Fibroblast of gingiva (primary cell): ENCODE measurements around the gene ZBTB8A.
"Not testable (repeated sequence)": the region's sequence is repeated elsewhere in the genome, so short reads cannot be mapped to it uniquely, and the experiment has no call there.

ENCODE experiments used
- DNase-seq: peaks from one replicate; pipeline ENCODE4 v3.0.0-alpha.2; 2011; ENCODE audit warnings: low read depth

The ZBTB8A gene

DNA sequence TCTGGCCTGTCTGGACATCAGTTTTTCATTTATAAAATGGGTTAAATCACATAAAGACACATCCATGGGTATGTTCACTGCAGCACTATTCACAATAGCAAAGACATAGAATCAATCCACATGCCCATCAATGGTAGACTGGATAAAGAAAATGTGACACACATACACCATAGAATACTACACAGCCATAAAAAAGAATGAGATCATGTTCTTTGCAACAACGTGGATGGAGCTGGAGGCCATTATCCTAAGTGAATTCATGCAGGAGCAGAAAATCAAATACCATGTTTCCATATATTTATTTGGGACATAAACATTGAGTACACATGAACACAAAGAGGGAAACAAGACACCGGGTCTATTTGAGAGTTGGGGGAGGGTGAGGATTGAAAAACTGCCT lies 83.0 kb downstream of the ZBTB8A start:
- no peak for DNase-seq

DNA sequence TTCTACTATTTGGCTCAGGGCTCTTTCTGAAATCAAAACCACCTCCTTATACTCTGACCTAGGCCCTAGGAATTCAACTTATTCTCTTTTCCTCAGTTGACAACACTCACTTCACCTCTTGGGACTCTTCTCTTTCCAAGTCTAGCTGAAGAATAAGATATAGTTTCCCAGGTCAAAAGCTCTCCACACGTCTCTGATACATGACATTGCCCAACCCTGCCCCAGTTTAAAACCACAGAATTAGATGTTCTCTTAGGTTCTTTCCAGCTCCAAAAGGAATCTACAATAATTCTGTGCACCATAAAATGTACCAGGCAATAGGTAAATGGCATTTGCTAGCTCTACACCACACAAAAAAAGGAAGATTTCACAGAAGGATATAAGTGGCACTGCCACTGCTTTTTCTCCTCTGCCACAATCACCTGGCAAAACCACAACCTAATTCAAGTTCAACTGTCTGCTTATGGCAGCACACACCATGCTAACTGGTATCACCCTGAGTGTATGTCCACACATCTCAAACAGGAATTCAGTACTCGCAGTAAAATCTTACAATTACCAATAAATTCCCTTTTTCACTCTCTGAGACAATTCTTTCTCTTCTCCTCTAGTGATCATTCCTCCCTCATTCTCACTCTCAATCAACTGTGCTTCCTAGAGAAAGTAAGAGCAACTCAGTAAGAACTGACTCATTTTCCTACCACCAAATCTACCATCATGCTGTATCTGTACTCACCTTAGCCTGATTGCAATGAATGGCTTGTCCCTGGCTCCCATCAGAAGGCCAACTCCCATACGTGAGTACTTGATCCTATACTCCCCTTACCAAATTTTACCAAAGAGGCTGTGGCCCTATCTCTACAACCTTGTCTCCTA lies 83.8 kb downstream of the ZBTB8A start:
- peak; percentile 24 for DNase-seq

GRCh38 chr1:32623775-32624174 lies 84.5 kb downstream of the ZBTB8A start:
- no peak for DNase-seq

GRCh38 chr1:32626176-32626575 lies 86.9 kb downstream of the ZBTB8A start:
- no peak for DNase-seq

GRCh38 chr1:32627596-32628162 lies 88.5 kb downstream of the ZBTB8A start:
- DNase-seq = no peak

DNA sequence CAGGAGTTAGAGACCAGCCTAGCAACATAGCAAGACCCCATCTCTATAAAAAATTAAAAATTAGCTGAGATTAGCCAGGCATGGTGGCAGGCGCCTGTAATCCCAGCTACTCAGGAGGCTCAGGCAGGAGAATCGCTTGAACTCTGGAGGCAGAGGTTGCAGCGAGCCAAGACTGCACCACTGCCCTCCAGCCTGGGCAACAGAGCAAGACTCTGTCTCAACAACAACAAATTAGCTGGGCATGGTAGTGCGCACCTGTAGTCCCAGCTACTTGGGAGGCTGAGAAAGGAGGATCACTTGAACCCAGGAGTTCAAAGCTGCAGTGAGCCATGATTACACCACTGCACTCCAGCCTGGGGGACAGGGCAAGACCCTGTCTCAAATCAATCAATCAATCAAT lies 90.9 kb downstream of the ZBTB8A start:
- not testable (repeated sequence) for DNase-seq

DNA sequence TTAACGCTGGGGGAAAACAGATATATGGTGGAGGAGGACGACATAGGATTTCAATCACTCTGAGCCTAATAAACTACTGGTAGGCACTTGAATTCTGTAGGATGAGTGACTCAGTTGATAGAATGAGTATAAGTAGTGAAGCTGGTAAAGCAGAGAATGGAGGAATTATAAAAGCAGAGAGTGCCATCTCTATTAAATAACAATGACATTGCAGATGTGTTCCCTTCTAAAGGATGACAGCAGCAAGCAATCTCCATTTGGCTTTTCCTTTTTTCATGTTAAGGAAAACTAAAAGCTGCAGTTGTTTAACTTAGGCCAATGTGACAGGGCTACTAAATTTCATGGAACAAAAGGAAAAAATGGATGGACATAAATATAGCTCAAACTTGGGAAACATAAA lies 93.6 kb downstream of the ZBTB8A start:
- no peak for DNase-seq

- DNase-seq = no peak
Observed at GRCh38 chr1:32635508-32636277, 96.5 kb downstream of the ZBTB8A start.

- no peak for DNase-seq
Observed at GRCh38 chr1:32636914-32637645, 97.9 kb downstream of the ZBTB8A start.

- DNase-seq = peak; percentile 7
Observed at GRCh38 chr1:32639489-32640075, 100.4 kb downstream of the ZBTB8A start.

DNA sequence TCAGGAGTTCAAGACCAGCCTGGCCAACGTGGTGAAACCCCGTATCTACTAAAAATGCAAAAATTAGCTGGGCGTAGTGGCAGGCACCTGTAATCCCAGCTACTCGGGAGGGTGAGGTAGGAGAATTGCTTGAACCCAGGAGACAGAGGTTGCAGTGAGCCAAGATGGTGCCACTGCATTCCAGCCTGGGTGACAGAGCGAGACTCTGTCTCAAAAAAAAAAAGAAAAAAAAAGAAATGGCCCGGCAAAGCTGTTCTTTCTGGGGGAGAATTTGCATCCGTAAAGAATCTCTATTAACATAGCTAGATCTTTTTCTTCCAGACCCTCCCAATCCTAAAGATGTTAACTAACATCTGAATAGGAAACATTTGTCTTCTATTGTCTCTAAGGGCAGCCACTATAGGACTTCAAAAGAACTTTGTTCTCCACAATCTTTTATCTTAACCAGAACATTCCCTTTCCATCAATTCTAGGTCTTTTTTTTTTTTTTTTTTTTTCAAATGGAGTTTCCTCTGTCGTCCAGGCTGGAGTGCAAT lies 103.1 kb downstream of the ZBTB8A start:
- DNase-seq = not testable (repeated sequence)

DNA sequence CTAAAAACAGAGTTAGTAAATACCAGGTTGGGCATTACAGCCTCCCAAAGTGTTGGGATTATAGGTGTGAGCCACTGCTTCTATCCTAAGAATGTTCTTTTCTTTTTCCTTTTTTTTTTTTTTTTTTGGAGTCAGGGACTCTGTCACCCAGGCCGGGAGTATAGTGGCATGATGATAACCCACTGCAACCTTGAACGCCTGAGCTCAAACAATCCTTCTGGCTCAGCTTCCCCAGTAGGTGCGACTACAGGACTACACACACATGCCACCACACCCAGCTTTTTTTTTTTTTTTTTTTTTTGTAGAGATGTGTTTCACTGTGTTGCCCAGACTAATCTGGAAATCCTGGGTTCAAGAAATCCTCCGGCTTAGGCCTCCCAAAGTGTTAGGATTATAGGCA lies 105.2 kb downstream of the ZBTB8A start:
- DNase-seq = no peak

DNA sequence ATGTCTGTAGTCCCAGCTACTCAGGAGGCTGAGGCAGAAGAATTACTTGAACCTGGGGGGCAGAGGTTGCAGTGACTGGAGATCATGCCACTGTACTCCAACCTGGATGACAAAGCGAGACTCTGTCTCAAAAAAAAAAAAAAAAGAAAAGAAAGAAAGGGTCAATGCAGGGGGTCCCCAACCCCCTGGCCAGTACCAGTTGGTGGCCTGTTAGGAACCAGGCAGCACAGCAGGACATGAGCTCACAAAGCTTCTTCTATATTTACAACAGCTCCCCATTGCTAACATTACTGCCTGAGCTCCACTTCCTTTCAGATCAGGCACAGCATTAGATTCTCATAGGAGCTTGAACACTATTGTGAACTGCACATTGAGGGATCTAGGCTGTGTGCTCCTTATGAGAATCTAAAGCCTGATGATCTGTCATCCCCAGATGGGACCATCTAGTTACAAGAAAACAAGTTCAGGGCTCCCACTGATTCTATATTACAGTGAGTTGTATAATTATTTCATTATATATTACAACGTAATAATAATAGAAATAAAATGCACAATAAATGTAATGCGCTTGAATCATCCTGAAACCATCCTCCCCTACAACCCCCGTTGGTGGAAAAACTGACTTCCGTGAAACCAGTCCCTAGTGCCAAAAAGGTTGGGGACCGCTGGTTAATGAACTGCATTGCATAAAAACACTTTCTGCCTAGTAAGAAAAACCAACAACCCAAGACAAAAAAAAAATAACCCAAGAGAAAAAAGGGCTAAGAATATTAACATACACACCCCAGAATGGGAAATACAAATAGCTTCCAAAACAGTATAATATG lies 108.3 kb downstream of the ZBTB8A start:
- DNase-seq = peak; percentile 3

GRCh38 chr1:32650248-32650751 lies 111.1 kb downstream of the ZBTB8A start, which contains the start of gene ZBTB8OS:
TSS of gene ZBTB8OS (minus strand) at chr1:32650550. CDS start at chr1:32650529, 21 bp downstream.
- peak; percentile 90 for DNase-seq

DNA sequence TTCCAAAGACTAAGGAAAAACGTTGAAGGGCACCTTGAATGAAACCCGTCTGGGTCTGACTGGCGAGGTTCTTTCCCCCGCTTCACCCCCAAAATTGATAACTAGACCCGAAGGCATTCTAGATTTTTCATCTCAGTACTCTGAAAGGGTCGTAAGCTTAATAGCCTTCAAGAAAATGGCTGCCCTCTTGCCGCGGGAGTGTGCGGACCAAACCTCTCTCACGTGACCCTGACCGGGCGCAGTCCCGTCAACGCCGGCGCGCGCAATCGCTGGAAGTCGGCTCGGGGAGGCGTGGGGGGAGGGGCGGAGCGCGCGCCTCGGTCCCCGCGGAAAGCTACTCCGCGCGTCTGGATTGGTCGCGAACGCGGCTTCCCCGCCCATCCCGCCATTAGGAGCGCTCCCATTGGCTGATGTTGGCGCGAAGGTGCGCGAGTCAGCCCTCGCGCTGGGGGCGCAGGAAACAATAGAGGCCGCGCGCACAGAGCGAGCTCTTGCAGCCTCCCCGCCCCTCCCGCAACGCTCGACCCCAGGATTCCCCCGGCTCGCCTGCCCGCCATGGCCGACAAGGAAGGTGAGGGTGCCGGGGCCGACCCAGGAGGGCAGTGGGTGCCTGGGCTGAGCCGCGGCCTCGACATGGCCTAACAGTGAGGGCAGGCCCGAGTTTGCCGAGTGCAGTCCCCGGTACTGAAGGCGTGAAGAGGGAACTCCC lies 111.7 kb downstream of the ZBTB8A start, which contains the start of gene RBBP4:
RBBP4 (plus strand) TSS at position 457 of the 709 bp plus-strand sequence; CDS start at position 556, 99 bp downstream.
- DNase-seq = peak; percentile 98

GRCh38 chr1:32651461-32652073 lies 112.3 kb downstream of the ZBTB8A start:
- DNase-seq = no peak

DNA sequence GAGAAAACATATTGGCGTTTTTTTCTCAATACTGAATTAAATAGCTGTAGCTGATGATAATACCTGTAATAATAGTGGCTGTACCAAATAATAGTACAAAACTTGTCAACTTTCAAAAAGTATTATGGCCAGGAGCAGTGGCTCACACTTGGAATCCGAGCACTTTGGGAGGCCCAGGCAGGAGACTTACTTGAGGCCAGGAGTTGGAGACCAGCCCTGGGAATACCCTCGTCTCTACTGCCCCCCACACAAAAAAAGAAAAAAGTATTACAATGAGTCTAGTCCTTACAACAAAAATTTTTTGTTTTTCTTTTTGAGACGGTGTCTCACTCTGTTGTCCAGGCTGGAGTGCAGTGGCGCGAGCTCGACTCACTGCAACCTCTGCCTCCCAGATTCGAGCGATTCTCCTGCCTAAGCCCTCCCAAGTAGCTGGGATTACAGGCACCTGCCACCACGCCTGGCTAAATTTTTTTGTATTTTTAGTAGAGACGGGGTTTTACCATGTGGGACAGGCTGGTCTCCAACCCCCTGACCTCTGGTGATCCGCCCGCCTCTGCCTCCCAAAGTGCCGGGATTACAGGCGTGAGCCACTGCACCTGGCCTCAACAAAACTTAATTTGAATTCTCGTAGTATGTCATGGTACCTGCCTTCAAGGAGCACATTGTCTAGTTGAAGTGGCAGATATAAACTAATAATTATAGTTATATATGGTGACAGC lies 113.2 kb downstream of the ZBTB8A start:
- no peak for DNase-seq
